ENCODE data around the gene MUS81. TPM values are rescaled to one million over a fixed set of nuclear protein-coding genes. Genes with fewer than 3 reads are reported as not detected.
A peak's percentile ranks its signal among the peaks of the same experiment; 100 is the strongest.

The MUS81 gene
- total and polyA plus RNA-seq, 9 of the 15 experiments (the other 6 are each of a cell fraction or from before 2014, with no cell fraction given) = 13.4 to 118 (median 53.7) TPM

DNA sequence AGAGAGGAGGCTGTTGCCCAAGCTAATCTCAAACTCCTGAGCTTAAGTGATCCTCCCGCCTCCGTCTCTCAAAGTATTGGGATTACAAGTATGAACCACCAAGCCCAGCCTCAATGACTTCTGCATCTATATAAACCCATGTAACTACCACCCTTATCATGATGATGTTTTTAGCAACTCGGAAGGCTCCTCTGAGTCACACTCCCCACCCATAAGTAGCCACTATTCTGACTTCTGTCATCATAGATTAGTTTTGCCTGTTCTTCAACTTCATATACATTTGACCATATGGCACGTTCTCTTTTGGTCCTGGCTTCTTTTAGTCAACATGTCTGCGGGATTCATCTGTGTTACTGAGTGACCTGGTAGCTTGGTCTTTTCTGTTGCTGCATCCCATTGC, 46.4 kb downstream of the MUS81 start (continued):
- TF ChIP-seq ZNF354B (CRISPR knock-in tag; IDR thresholded peaks at IDR 0.05) = 0 out of 2 replicates have a peak, but pooled peaks have one; percentile 2
- TF ChIP-seq CREB1 (IDR thresholded peaks at IDR 0.05) = peak; percentile 25; the same call in 1 of the 2 replicates
- TF ChIP-seq CREB1 (CRISPR knock-in tag; IDR thresholded peaks at IDR 0.05) = no peak
- no peak for TF ChIP-seq ZNF589 (CRISPR knock-in tag; IDR thresholded peaks at IDR 0.05; ENCODE audit: low read depth)
- no peak for TF ChIP-seq CHCHD3 (CRISPR knock-in tag; IDR thresholded peaks at IDR 0.05)
- no peak for TF ChIP-seq ZNF507 (tag; conservative IDR thresholded peaks at IDR 0.05)
- TF ChIP-seq SRSF7 (optimal IDR thresholded peaks at IDR 0.05; ENCODE audit: low read depth, low read length) = no peak
- TF ChIP-seq JUND (IDR thresholded peaks at IDR 0.05; ENCODE audit: borderline replicate concordance, low read depth, low read length) = peak; percentile 91
- peak; percentile 86; the same call in 2 of the 3 replicates for TF ChIP-seq JUND (tag; IDR thresholded peaks at IDR 0.05; ENCODE audit: borderline replicate concordance, low read depth, low read length)
- TF ChIP-seq RBM14 (IDR thresholded peaks at IDR 0.05; ENCODE audit: borderline replicate concordance, insufficient read depth, low read depth, low read length) = no peak
- peak; percentile 70 for TF ChIP-seq BHLHE40 (IDR thresholded peaks at IDR 0.05; ENCODE audit: low read length)
- no peak for TF ChIP-seq ZNF134 (CRISPR knock-in tag; conservative IDR thresholded peaks at IDR 0.05)
- no peak for TF ChIP-seq MTF1 (CRISPR knock-in tag; IDR thresholded peaks at IDR 0.05; ENCODE audit: borderline replicate concordance)
- peak; percentile 91 for TF ChIP-seq DPF2 (IDR thresholded peaks at IDR 0.05)
- no peak for TF ChIP-seq ZNF175 (CRISPR knock-in tag; IDR thresholded peaks at IDR 0.05; ENCODE audit: low read depth)
- TF ChIP-seq, protein P1, sequence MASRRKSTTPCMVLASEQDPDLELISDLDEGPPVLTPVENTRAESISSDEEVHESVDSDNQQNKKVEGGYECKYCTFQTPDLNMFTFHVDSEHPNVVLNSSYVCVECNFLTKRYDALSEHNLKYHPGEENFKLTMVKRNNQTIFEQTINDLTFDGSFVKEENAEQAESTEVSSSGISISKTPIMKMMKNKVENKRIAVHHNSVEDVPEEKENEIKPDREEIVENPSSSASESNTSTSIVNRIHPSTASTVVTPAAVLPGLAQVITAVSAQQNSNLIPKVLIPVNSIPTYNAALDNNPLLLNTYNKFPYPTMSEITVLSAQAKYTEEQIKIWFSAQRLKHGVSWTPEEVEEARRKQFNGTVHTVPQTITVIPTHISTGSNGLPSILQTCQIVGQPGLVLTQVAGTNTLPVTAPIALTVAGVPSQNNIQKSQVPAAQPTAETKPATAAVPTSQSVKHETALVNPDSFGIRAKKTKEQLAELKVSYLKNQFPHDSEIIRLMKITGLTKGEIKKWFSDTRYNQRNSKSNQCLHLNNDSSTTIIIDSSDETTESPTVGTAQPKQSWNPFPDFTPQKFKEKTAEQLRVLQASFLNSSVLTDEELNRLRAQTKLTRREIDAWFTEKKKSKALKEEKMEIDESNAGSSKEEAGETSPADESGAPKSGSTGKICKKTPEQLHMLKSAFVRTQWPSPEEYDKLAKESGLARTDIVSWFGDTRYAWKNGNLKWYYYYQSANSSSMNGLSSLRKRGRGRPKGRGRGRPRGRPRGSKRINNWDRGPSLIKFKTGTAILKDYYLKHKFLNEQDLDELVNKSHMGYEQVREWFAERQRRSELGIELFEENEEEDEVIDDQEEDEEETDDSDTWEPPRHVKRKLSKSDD (conservative IDR thresholded peaks at IDR 0.05; ENCODE audit: low read length) = no peak
- TF ChIP-seq, protein P2, sequence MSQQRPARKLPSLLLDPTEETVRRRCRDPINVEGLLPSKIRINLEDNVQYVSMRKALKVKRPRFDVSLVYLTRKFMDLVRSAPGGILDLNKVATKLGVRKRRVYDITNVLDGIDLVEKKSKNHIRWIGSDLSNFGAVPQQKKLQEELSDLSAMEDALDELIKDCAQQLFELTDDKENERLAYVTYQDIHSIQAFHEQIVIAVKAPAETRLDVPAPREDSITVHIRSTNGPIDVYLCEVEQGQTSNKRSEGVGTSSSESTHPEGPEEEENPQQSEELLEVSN (IDR thresholded peaks at IDR 0.05; ENCODE audit: borderline replicate concordance in 1 of 2, extremely low read depth in 1 of 2, insufficient read depth in 1 of 2, insufficient read length in 1 of 2, low read depth in 1 of 2, low read length in 1 of 2, poor library complexity in 1 of 2, severe bottlenecking in 1 of 2) = no peak
- TF ChIP-seq GTF2F1 (IDR thresholded peaks at IDR 0.05; ENCODE audit: low read depth, low read length) = no peak
- no peak for TF ChIP-seq FOXA1 (IDR thresholded peaks at IDR 0.05; ENCODE audit: borderline replicate concordance)
- TF ChIP-seq DDX20 (tag; IDR thresholded peaks at IDR 0.05; ENCODE audit: low read depth) = no peak
- TF ChIP-seq, protein P3, sequence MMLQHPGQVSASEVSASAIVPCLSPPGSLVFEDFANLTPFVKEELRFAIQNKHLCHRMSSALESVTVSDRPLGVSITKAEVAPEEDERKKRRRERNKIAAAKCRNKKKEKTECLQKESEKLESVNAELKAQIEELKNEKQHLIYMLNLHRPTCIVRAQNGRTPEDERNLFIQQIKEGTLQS (IDR thresholded peaks at IDR 0.05) = peak; percentile 84
- TF ChIP-seq, protein P3 (CRISPR knock-in tag; conservative IDR thresholded peaks at IDR 0.05) = no peak
- TF ChIP-seq SIX5 (IDR thresholded peaks at IDR 0.05; ENCODE audit: borderline replicate concordance in 1 of 2, insufficient read depth in 1 of 2, low read depth in 1 of 2, low read length in 2 of 2) = no peak
- 0 out of 4 replicates have a peak, but pooled peaks of 1 of the 2 experiments have one; percentile 15 for TF ChIP-seq MAZ (CRISPR knock-in tag; conservative IDR thresholded peaks at IDR 0.05 in 1 of 2, IDR thresholded peaks at IDR 0.05 in 1 of 2)
- no peak for TF ChIP-seq ARHGAP35 (IDR thresholded peaks at IDR 0.05; ENCODE audit: partially characterized antibody)
